Measurements from ENCODE around the gene DCTN5.

DCTN5 gene

DNA sequence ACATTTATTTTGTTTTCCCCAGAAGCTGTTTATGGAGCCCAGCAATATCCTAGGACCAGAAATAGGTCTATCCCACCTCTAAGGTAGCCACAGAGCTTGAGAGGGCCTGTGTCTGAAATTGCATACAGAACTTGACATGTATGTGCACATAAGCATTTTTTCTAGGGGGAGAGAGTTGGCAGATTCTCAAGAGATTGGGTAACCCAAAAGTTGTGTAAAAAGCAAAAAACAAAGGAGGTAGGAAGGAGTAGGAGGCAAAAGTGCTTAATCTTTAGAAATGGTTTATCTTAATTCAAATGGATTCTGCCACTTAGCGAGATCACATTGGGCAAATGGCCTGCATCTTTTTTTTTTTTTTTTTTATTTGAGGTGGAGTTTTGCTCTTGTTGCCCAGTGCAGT, 40.9 kb downstream of the DCTN5 start:
- Histone ChIP-seq H3K4me2 (ENCODE audit: low read length) (peak overlapping the region; percentile 89), H3K4me3 (ENCODE audit: low read length) (no peak overlapping the region), H3K4me1 (ENCODE audit: control insufficient read depth, insufficient read depth, low read length) (peaks cover 49% of the 10 kb centered on the region), H3K9me3 (replicated peaks; ENCODE audit: low read length) (no peaks in the 10 kb centered on the region), H3K36me3 (ENCODE audit: insufficient read depth, low read length) (peaks cover 52% of the 10 kb centered on the region), H3K9ac (ENCODE audit: low read depth, low read length) (no peak overlapping the region), H3K27me3 (ENCODE audit: control insufficient read depth, insufficient read depth, low read length) (no peaks in the 10 kb centered on the region)

DNA sequence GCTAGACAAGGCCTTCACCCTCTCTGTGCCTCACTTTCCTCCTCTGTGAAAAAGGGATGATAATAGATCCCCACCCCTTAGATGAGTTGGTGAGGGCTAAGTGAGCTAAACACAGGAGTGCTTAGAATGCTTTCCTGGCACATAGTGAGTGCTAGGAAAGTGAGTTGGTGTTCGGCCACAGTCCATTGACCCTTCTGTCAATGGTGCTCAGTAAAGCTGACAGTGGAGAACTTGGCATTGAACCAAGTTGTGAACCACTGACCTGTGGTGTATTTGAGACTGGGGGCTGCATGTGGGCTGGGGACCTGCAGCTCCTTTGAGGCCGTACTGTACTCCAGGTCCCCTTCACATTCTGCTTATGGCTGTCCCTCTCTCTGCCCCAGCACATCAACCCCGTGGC, 42.2 kb downstream of the DCTN5 start:
- H3K27me3 ChIP-seq (ENCODE audit: control insufficient read depth, insufficient read depth, low read length): no peaks in the 10 kb centered on the region
- H3K9ac ChIP-seq (ENCODE audit: low read depth, low read length): no peak overlapping the region
- H3K4me1 ChIP-seq (ENCODE audit: control insufficient read depth, insufficient read depth, low read length): peaks cover 36% of the 10 kb centered on the region
- no peaks in the 10 kb centered on the region for H3K9me3 ChIP-seq (replicated peaks; ENCODE audit: low read length)
- no peak overlapping the region for H3K4me3 ChIP-seq (ENCODE audit: low read length)
- peaks cover 65% of the 10 kb centered on the region for H3K36me3 ChIP-seq (ENCODE audit: insufficient read depth, low read length)
- no peak overlapping the region for H3K4me2 ChIP-seq (ENCODE audit: low read length)

DNA sequence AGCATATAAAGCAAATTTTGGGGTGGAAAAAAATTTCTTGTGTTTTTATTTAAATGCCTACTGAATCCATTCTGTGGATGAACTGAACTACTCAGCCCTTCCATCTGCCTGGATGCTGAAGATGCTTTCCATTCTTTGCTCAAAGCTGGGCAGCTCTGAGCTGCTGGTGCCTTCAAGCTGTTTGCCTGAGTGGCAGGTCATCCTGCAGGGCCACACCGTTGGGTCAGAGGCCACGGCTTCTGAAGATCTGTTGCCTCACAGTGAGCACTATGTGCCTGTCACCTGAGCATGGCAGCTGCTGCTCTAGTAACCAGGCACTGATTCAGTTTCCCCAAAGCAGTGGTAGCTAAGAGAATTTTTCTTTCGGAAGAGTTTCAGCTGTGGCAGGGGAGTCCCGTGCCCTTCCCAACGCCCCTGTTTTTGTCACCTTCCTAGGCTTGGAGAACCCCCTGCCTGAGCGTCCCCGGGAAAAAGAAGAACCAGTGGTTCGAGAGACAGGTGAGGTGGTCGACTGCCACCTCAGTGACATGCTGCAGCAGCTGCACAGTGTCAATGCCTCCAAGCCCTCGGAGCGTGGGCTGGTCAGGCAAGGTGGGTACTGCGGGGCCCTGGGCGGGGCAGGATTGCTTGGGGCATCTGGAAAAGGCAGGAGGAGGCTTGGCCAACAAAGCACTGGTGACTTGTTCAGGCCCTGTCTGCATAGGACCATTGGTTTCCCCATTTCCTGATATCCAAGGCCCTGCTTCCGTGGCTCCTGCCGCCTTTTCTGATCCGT, 46.0 kb downstream of the DCTN5 start:
- Histone ChIP-seq H3K9me3 (replicated peaks; ENCODE audit: low read length) (no peaks in the 10 kb centered on the region), H3K36me3 (ENCODE audit: insufficient read depth, low read length) (peaks cover 79% of the 10 kb centered on the region), H3K27me3 (ENCODE audit: control insufficient read depth, insufficient read depth, low read length) (no peaks in the 10 kb centered on the region), H3K9ac (ENCODE audit: low read depth, low read length) (no peak overlapping the region), H3K4me1 (ENCODE audit: control insufficient read depth, insufficient read depth, low read length) (peaks cover 11% of the 10 kb centered on the region), H3K4me3 (ENCODE audit: low read length) (no peak overlapping the region), H3K4me2 (ENCODE audit: low read length) (no peak overlapping the region)

DNA sequence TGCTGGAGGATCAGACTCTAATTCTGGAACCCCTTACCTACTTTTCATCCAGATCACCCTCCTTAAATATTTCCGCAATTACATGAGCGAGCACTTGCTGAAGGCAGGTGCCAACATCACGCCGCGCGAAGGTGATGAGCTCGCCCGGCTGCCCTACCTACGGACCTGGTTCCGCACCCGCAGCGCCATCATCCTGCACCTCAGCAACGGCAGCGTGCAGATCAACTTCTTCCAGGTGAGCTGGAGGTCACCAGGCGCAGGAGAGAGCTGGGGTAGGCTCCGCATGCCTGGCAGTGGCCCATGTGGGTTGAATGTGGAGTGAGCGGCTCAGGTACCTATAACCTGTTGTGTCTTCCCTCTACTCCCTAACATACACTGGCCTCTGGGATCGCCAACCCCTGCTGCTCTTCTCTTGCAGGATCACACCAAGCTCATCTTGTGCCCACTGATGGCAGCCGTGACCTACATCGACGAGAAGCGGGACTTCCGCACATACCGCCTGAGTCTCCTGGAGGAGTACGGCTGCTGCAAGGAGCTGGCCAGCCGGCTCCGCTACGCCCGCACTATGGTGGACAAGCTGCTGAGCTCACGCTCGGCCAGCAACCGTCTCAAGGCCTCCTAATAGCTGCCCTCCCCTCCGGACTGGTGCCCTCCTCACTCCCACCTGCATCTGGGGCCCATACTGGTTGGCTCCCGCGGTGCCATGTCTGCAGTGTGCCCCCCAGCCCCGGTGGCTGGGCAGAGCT, 48.3 kb downstream of the DCTN5 start:
- no peak overlapping the region for H3K4me2 ChIP-seq (ENCODE audit: low read length)
- peaks cover 64% of the 10 kb centered on the region for H3K36me3 ChIP-seq (ENCODE audit: insufficient read depth, low read length)

DNA sequence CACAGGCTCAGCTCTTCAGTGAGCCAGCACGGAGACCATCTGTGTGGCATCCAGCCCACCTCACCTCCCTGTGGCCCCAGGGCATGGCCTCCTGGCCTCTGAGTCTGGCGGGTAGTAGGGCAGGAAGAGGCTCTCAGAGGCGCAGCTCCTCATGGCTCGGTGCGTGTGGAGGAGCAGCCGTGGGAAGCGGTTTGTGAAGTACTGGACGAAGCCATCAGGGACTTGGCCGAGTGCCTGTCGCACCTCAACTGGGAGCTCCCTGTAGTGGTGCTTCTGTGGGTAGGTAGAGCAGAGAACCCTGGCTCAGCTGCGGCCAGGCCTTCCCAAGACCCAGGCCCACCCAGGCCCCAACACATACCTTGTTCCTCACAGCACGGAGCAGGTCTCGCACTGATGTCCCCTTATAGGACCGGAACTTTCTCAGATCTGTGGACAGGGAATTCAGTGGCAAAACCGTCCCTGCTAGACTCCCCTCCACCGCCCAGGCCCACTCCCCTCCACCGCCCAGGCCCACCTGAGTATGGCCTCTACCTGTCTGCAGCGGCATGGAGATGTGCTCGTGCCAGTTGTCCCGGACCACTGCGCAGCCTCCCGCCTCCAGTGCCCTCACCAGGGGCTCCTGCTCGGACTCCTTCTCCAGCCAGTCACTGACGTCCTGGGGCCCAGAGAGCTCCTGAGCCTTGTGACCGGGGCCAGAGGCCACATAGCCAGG, 49.7 kb downstream of the DCTN5 start:
- Histone ChIP-seq H3K4me1 (ENCODE audit: control insufficient read depth, insufficient read depth, low read length) (peaks cover 14% of the 10 kb centered on the region), H3K9ac (ENCODE audit: low read depth, low read length) (no peak overlapping the region), H3K9me3 (replicated peaks; ENCODE audit: low read length) (no peaks in the 10 kb centered on the region), H3K4me3 (ENCODE audit: low read length) (no peak overlapping the region), H3K27me3 (ENCODE audit: control insufficient read depth, insufficient read depth, low read length) (no peaks in the 10 kb centered on the region), H3K36me3 (ENCODE audit: insufficient read depth, low read length) (peaks cover 61% of the 10 kb centered on the region), H3K4me2 (ENCODE audit: low read length) (no peak overlapping the region)

More for the DNA sequence above, 48.3 kb downstream of the DCTN5 start:
- no peak overlapping the region for H3K9ac ChIP-seq (ENCODE audit: low read depth, low read length)
- H3K4me3 ChIP-seq (ENCODE audit: low read length): no peak overlapping the region
- no peaks in the 10 kb centered on the region for H3K27me3 ChIP-seq (ENCODE audit: control insufficient read depth, insufficient read depth, low read length)
- no peaks in the 10 kb centered on the region for H3K9me3 ChIP-seq (replicated peaks; ENCODE audit: low read length)
- peaks cover 14% of the 10 kb centered on the region for H3K4me1 ChIP-seq (ENCODE audit: control insufficient read depth, insufficient read depth, low read length)

DNA sequence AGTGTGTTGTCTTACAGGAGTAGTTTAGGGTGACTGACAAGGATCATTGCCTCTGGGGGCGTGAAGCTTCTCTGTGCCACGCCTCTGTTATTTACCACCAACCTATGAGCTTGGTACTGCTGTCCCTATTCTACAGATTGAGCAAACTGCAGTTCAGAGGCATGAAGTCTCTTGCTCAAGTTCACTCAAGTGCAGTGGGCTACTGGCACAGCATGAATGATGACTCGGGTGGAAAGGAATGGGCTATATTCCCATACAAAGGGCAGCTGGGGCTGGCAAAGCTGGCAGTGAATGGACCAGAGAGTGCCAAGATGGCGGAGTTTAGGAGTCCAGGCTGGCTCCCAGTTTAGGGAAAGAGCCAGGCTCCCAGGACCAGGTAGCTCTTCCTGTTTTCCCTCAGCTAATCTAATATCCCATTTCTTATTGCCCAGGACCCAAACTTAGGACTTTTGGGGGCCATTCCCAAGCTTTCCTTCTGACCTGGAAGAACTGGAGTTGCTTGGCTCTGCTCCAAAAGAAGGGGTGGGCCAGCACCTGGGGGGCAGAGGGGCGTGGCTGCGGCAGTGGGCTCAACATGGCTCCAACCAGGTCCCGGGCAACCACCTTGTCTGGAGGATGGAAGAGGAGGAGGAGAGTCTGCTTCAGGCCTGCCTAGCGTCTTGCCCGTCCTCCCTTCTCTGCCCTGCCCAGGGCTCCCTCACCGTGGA, 50.4 kb downstream of the DCTN5 start:
- Histone ChIP-seq H3K4me2 (ENCODE audit: low read length) (no peak overlapping the region), H3K9ac (ENCODE audit: low read depth, low read length) (no peak overlapping the region), H3K4me1 (ENCODE audit: control insufficient read depth, insufficient read depth, low read length) (peaks cover 14% of the 10 kb centered on the region), H3K27me3 (ENCODE audit: control insufficient read depth, insufficient read depth, low read length) (no peaks in the 10 kb centered on the region), H3K4me3 (ENCODE audit: low read length) (no peak overlapping the region), H3K36me3 (ENCODE audit: insufficient read depth, low read length) (peaks cover 56% of the 10 kb centered on the region), H3K9me3 (replicated peaks; ENCODE audit: low read length) (no peaks in the 10 kb centered on the region)

DNA sequence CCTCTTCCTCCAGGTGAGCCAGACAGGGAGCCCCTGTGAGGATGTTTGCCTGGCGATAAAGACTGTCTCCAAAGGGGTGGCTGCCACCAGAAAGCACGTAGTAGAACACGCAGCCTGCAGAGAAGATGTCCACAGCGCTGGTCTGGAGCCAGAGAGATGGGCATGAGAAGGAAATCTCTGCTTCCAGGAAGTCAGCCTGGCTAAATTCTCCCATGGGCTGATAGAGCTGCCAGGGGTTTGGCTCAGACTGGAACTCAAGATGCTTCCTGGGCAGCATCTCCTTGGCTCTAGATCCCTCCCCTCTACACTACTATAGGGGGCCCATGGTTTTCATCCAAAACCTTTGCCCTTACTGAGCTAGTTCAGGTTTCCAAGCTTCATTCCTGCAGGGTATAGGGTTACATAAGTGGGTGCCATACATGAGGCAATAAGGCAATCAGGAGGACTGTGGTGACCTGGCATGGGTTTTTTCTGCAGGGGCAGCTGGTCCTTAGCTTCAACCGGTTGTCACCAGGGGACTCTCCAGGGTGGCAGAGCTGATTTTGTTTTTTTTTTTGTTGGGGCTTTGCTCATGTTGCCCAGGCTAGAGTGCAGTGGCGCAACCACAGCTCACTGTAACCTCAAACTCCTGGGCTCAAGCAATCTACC, 51.0 kb downstream of the DCTN5 start:
- H3K36me3 ChIP-seq (ENCODE audit: insufficient read depth, low read length): peaks cover 50% of the 10 kb centered on the region
- no peak overlapping the region for H3K9ac ChIP-seq (ENCODE audit: low read depth, low read length)

DNA sequence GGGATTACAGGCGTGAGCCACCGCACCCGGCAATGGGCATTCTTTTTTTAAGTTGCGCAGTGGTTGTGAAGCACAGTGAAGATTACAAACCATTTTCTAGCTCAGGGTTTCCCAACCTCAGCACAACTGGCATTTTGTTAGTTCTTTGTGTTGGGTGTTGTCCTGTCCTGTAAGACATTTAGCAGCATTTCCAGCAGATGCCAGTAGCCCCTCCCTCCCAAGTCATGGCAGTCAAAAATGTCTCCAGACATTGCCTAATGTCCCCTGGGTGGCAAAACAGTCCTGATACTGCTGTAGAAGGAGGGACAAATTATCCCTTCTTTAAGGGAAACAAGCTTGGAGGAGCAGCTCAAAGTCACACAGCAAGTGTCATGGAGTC, 53.0 kb downstream of the DCTN5 start:
- Histone ChIP-seq H3K36me3 (ENCODE audit: insufficient read depth, low read length) (peaks cover 30% of the 10 kb centered on the region), H3K4me3 (ENCODE audit: low read length) (no peak overlapping the region), H3K4me2 (ENCODE audit: low read length) (no peak overlapping the region), H3K27me3 (ENCODE audit: control insufficient read depth, insufficient read depth, low read length) (no peaks in the 10 kb centered on the region), H3K9me3 (replicated peaks; ENCODE audit: low read length) (no peaks in the 10 kb centered on the region), H3K9ac (ENCODE audit: low read depth, low read length) (no peak overlapping the region), H3K4me1 (ENCODE audit: control insufficient read depth, insufficient read depth, low read length) (peaks cover 14% of the 10 kb centered on the region)

More for the DNA sequence above, 51.0 kb downstream of the DCTN5 start:
- Histone ChIP-seq H3K9me3 (replicated peaks; ENCODE audit: low read length) (no peaks in the 10 kb centered on the region), H3K27me3 (ENCODE audit: control insufficient read depth, insufficient read depth, low read length) (no peaks in the 10 kb centered on the region), H3K4me1 (ENCODE audit: control insufficient read depth, insufficient read depth, low read length) (peaks cover 14% of the 10 kb centered on the region), H3K4me3 (ENCODE audit: low read length) (no peak overlapping the region), H3K4me2 (ENCODE audit: low read length) (no peak overlapping the region)

DNA sequence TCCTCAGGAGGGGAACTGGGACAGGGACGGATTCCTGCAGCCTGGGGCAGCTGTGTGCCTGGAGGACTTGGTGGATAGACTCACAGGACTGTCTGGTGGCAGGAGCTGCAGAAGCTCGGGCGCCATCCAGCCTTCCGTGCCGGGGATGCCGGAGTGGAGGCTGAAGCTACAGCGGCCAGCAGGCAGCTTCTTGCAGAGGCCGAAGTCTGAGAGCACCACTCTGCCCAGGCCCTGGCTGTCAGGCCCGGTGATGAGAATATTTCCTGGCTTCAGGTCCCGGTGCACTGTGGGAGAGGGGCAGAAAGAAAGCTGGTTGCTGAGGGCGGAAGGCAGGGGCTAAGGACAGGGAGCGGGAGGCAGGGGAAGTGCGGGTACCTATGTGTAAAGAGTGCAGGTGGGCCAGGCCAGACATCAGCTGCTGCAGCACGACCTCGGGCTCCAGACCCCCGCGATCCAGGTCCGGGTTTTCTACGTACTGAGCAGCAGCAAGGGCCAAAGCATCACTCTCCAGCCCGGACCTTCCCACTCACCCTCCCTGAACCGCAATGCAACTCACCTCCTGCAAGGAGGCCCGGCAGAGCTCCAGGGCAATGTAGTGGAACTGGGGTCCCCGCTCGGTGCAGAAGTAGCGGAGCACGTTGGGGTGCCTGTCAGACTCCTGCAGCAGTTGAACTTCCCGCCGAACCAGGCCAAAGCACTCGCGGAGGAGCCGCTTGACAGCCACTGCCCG, 53.5 kb downstream of the DCTN5 start:
- Histone ChIP-seq H3K9me3 (replicated peaks; ENCODE audit: low read length) (no peaks in the 10 kb centered on the region), H3K27me3 (ENCODE audit: control insufficient read depth, insufficient read depth, low read length) (no peaks in the 10 kb centered on the region), H3K9ac (ENCODE audit: low read depth, low read length) (no peak overlapping the region), H3K36me3 (ENCODE audit: insufficient read depth, low read length) (peaks cover 25% of the 10 kb centered on the region), H3K4me2 (ENCODE audit: low read length) (no peak overlapping the region), H3K4me1 (ENCODE audit: control insufficient read depth, insufficient read depth, low read length) (peaks cover 14% of the 10 kb centered on the region), H3K4me3 (ENCODE audit: low read length) (no peak overlapping the region)

DNA sequence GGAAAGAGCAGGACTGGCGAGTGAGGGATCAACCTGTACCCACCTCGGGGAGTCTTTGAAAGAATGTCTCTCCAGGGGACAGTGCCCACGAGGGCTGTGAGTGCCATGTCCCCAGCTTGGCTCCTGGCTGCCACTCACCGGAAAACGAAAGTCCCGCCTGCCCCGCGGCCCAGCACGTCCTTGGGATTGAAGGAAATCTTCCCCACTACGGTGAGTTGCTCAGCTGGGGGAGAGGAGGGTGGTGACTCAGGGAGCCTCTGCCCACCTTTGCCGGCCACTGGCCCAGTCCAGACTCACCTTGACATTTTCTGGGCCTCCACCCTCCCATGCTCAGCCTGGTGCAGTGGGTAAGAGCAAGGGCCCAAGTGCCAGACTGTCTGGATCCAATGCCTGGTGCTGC, 54.5 kb downstream of the DCTN5 start:
- H3K4me2 ChIP-seq (ENCODE audit: low read length): no peak overlapping the region
- H3K9me3 ChIP-seq (replicated peaks; ENCODE audit: low read length): no peaks in the 10 kb centered on the region
- no peak overlapping the region for H3K4me3 ChIP-seq (ENCODE audit: low read length)
- H3K27me3 ChIP-seq (ENCODE audit: control insufficient read depth, insufficient read depth, low read length): no peaks in the 10 kb centered on the region
- no peak overlapping the region for H3K9ac ChIP-seq (ENCODE audit: low read depth, low read length)
- peaks cover 14% of the 10 kb centered on the region for H3K4me1 ChIP-seq (ENCODE audit: control insufficient read depth, insufficient read depth, low read length)
- peaks cover 16% of the 10 kb centered on the region for H3K36me3 ChIP-seq (ENCODE audit: insufficient read depth, low read length)

Data from skeletal muscle satellite cell (primary cell).